Upper lobe of left lung (tissue), 6 donors: Measurements from ENCODE around the gene OR2W1. TPM values are rescaled to one million over a fixed set of nuclear protein-coding genes. Genes with fewer than 3 reads are reported as not detected.

Source experiments
- ATAC-seq, 2 donors: fragments of 200-7000 bp; cut with Tn5 transposase; one replicate each; pipeline ENCODE4 v1.9.1; 2022; ENCODE audit warnings: mild to moderate bottlenecking in 2 of 2, moderate library complexity in 2 of 2; ENCODE audit not compliant: low FRiP score in 2 of 2
- DNase-seq, 2 donors: peaks; one replicate each; pipeline ENCODE4 v3.0.0-alpha.2; 2019 to 2020
- H3K27ac ChIP-seq, 4 donors: fragments of 200-600 bp; sonication (generic); one replicate each; pipeline ENCODE4 v1.5.1; 2016 to 2019
- H3K27me3 ChIP-seq, 4 donors: fragments of 200-600 bp; sonication (generic); one replicate each; pipeline ENCODE4 v1.5.1; 2017 to 2019
- H3K36me3 ChIP-seq, 4 donors: fragments of 200-600 bp; sonication (generic); one replicate each; pipeline ENCODE4 v1.5.1; 2016 to 2019
- H3K4me1 ChIP-seq, 4 donors: fragments of 200-600 bp; sonication (generic); one replicate each; pipeline ENCODE4 v1.5.1; 2018 to 2019
- H3K4me3 ChIP-seq, 4 donors: fragments of 200-600 bp; sonication (generic); one replicate each; pipeline ENCODE4 v1.5.1; 2017 to 2019; ENCODE audit warnings: mild to moderate bottlenecking in 2 of 4, moderate library complexity in 1 of 4
- H3K9me3 ChIP-seq, 4 donors: fragments of 200-600 bp; sonication (generic); one replicate each; pipeline ENCODE4 v1.5.1; 2018 to 2019
- EP300 ChIP-seq, 4 donors: sonication (generic); formaldehyde crosslinking; IDR thresholded peaks; one replicate each; pipeline ENCODE4 v1.5.1; 2017; ENCODE audit warnings: antibody characterized with exemption in 4 of 4, control low read depth in 2 of 4
- POLR2A ChIP-seq, 4 donors: fragments of 450-650 bp; IDR thresholded peaks; one replicate each; pipeline ENCODE4 v1.5.1; 2016 to 2017; ENCODE audit warnings: antibody characterized with exemption in 4 of 4, mild to moderate bottlenecking in 2 of 4
- POLR2AphosphoS5 ChIP-seq, 2 donors: sonication (generic); formaldehyde crosslinking; IDR thresholded peaks; one replicate each; pipeline ENCODE4 v1.5.1; 2017; ENCODE audit warnings: antibody characterized with exemption in 2 of 2
- WGBS, 2 donors: methylation state at CpG; one replicate each; pipeline ENCODE4 v1.1.5; 2017 to 2018; 5-methylcytosine and 5-hydroxymethylcytosine counted together
- total RNA-seq, 6 donors: library from RNA; depleted of rRNA in 4 of 6; stranded (reverse); fragments of >200 nt in 4 of 6; gene quantifications; one replicate each; pipeline versions ENCODE4 v1.1.0 to v1.2.1, GENCODE V29; 2016 to 2021
- TF ChIP-seq, protein P1 (sequence below), 6 experiments: fragments of 450-650 bp in 4 of 6; fragments of 200-600 bp in 2 of 6; sonication (generic) in 2 of 6; IDR thresholded peaks; one replicate each; pipeline ENCODE4 v1.5.1; 2016 to 2019; ENCODE audit warnings: antibody characterized with exemption in 6 of 6
- donor health status: DM: no; HTN: no; CAD: no; lungs with moderate emphysema.
- donor health status: DM: no; HTN: yes; CAD: no; lungs with severe emphysema.

OR2W1 gene
- total RNA-seq, 6 donors from 2014 or later, result not detected

DNA sequence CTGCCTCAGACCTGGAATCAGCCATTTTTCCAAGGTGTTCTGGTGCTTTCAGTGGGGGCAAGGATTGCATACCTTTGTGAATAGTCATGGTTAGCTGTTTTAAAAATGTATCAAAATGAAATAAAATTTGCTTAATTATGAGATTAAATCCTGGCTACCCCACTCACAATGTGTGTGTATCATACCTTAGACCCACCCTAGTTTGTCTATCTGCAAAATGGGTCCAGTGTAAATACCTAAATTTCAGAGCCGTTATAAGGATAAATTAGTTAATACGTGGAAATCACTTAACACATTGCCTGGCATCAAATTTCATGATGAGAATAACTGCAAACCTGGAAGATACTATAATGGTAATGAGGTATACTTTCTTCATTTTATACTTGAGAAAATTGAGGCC lies 36.9 kb downstream of the OR2W1 start:
- DNase-seq, result no peak
- no peak for ATAC-seq
- Histone ChIP-seq H3K9me3 (no peaks in the 10 kb centered on the region), H3K4me1 (peaks cover 0 to 11% (median 6%) of the 10 kb centered on the region in 4 donors), H3K27me3 (no peaks in the 10 kb centered on the region), H3K36me3 (no peaks in the 10 kb centered on the region), H3K27ac (no peak overlapping the region), H3K4me3 (no peak overlapping the region)
- WGBS, 2 donors, result 76 to 77% methylated on average over 2 of the region's 2 CpGs
- TF ChIP-seq, protein P1, sequence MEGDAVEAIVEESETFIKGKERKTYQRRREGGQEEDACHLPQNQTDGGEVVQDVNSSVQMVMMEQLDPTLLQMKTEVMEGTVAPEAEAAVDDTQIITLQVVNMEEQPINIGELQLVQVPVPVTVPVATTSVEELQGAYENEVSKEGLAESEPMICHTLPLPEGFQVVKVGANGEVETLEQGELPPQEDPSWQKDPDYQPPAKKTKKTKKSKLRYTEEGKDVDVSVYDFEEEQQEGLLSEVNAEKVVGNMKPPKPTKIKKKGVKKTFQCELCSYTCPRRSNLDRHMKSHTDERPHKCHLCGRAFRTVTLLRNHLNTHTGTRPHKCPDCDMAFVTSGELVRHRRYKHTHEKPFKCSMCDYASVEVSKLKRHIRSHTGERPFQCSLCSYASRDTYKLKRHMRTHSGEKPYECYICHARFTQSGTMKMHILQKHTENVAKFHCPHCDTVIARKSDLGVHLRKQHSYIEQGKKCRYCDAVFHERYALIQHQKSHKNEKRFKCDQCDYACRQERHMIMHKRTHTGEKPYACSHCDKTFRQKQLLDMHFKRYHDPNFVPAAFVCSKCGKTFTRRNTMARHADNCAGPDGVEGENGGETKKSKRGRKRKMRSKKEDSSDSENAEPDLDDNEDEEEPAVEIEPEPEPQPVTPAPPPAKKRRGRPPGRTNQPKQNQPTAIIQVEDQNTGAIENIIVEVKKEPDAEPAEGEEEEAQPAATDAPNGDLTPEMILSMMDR (IDR thresholded peaks at IDR 0.05), result no peak
- TF ChIP-seq POLR2A (IDR thresholded peaks at IDR 0.05) (no peak), POLR2AphosphoS5 (IDR thresholded peaks at IDR 0.05) (no peak), EP300 (IDR thresholded peaks at IDR 0.05) (no peak)

GRCh38 chr6:29005183-29005885 lies 39.6 kb downstream of the OR2W1 start, which contains the start of gene ZNF311:
ZNF311 (minus strand) TSS chr6:29005315; CDS start chr6:29003954, 1,361 bp downstream.
- ATAC-seq, result peak; percentile 90 to 97

DNA sequence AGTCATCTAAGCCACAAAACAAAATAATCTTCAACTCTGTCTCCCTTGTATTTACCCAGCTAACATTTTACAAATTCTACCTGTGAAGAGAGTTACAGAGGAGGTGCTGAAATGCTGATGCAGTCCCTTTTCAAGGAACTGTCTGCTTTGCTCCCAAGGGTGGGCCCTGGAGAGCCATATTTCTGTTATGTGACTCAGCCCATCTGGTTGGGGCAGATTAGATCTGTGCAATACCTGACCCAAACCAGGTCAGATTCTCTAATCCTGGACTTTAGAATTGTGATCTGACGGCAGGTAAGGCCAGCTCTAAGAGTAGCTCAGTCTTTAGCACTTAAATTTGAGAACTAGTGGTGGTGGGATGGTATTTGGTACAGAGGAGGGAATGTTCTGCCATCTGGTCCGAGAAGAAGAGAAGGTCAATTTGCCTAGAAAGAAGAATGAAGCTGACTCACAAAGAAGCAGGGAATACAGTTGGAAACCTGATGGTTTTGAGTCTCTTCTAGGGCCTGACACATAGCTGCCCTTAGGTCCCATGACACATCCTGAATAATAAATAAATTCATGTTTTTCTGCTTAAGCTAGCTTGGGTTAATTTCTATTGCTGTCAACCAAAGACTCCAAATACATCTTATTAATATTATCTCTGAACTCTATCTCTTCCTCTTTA lies 48.0 kb downstream of the OR2W1 start:
- WGBS, 2 donors, result 88 to 92% methylated on average over 2 of the region's 2 CpGs
- no peaks in the 10 kb centered on the region for H3K36me3 ChIP-seq
- H3K4me1 ChIP-seq, result no peaks in the 10 kb centered on the region
- no peaks in the 10 kb centered on the region for H3K9me3 ChIP-seq
- H3K27ac ChIP-seq, result no peak overlapping the region
- DNase-seq (no peak), ATAC-seq (no peak)
- no peaks in the 10 kb centered on the region for H3K27me3 ChIP-seq
- TF ChIP-seq POLR2AphosphoS5 (IDR thresholded peaks at IDR 0.05) (no peak), POLR2A (IDR thresholded peaks at IDR 0.05) (no peak), EP300 (IDR thresholded peaks at IDR 0.05) (no peak)
- TF ChIP-seq, protein P1 (IDR thresholded peaks at IDR 0.05), result no peak
- no peak overlapping the region for H3K4me3 ChIP-seq

More at GRCh38 chr6:29005183-29005885, 39.6 kb downstream of the OR2W1 start, which contains the start of gene ZNF311:
- Histone ChIP-seq H3K4me1 (peaks cover 0 to 5% (median 2%) of the 10 kb centered on the region in 4 donors), H3K36me3 (no peaks in the 10 kb centered on the region), H3K9me3 (no peaks in the 10 kb centered on the region), H3K27me3 (no peaks in the 10 kb centered on the region), H3K4me3 (peak within 1 kb of the TSS; percentile 31 to 62 (median 51)), H3K27ac (peak within 1 kb of the TSS in 3 of 4 donors; percentile 53 to 68 (median 65))
- 9 to 17% methylated on average over 29 of the region's 29 CpGs for WGBS, 2 donors
- peak; percentile 65 to 72 for DNase-seq
- TF ChIP-seq POLR2AphosphoS5 (IDR thresholded peaks at IDR 0.05), result peak in 1 of 2 donors; percentile 27
- TF ChIP-seq, protein P1 (IDR thresholded peaks at IDR 0.05), result no peak
- TF ChIP-seq POLR2A (IDR thresholded peaks at IDR 0.05), result peak in 1 of 4 donors; percentile 57
- no peak for TF ChIP-seq EP300 (IDR thresholded peaks at IDR 0.05)

DNA sequence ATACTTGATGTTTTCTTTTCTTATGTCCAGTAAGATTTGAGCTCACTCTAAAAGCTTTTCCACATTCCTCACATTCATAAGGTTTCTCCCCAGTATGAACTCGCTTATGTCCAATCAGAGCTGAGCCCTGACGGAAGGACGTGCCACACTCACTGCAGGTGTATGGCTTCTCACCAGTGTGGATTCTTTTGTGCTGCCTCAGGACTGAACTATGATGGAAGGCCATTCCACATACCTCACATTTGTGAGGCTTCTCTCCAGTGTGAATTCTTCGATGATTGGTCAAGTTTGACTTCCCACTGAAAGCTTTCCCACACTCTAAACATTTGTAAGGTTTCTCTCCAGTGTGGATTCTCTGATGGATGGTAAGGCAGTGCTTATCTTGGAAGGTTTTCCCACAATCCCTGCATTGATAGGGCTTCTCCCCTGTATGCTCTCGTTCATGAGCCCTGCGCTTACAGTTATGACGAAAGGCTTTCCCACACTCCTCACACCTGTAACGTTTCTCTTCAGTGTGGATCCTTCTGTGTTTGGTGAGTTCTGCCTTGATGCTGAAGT lies 49.8 kb downstream of the OR2W1 start:
- WGBS, 2 donors, result 95% methylated on average over 8 of the region's 8 CpGs
- DNase-seq (no peak), ATAC-seq (peak in 1 of 2 donors; percentile 11)
- H3K4me1 ChIP-seq, result no peaks in the 10 kb centered on the region
- H3K9me3 ChIP-seq, result no peaks in the 10 kb centered on the region
- H3K4me3 ChIP-seq, result no peak overlapping the region
- H3K36me3 ChIP-seq, result no peaks in the 10 kb centered on the region
- no peak overlapping the region for H3K27ac ChIP-seq
- TF ChIP-seq POLR2A (IDR thresholded peaks at IDR 0.05) (no peak), EP300 (IDR thresholded peaks at IDR 0.05) (no peak), POLR2AphosphoS5 (IDR thresholded peaks at IDR 0.05) (no peak)
- TF ChIP-seq, protein P1 (IDR thresholded peaks at IDR 0.05), result no peak
- no peaks in the 10 kb centered on the region for H3K27me3 ChIP-seq

Other genes starting within 250 kb of the OR2W1 start
- gene TRIM27, start 121.2 kb downstream of the OR2W1 start, total RNA-seq, result 10 to 100 TPM; 45.8 to 90.1 (median 55.5) TPM
- 1 to 10 TPM in 4 of 6 donors, under 1 TPM in 1, not detected in 1; 0.76 to 6.3 (median 1.7) TPM for gene ZNF311, start 39.9 kb downstream of the OR2W1 start, total RNA-seq
- gene OR2B3, start 42.1 kb upstream of the OR2W1 start, total RNA-seq, result not detected
- gene OR2J1, start 54.3 kb upstream of the OR2W1 start, total RNA-seq, result under 1 TPM in 1 of 6 donors, not detected in 5; 0.49 TPM
- not detected for gene OR2J3, start 62.9 kb upstream of the OR2W1 start, total RNA-seq
- not detected for gene OR2J2, start 125.7 kb upstream of the OR2W1 start, total RNA-seq